GM12875 (cell line): ENCODE measurements around the gene GOLGA1.

ENCODE experiments used
- H3K4me3 ChIP-seq: one replicate; pipeline ENCODE4 v1.5.1; 2011; ENCODE audit warnings: low read depth, low read length, control low read depth
- CTCF ChIP-seq: IDR thresholded peaks from 2 replicates; pipeline ENCODE4 v1.5.1; 2011; ENCODE audit warnings: low read depth, mild to moderate bottlenecking, control low read depth, inconsistent platforms, low read length, moderate library complexity, borderline replicate concordance; ENCODE audit not compliant: insufficient read depth

Gene GOLGA1

GRCh38 chr9:124894035-124894740 is 46.7 kb downstream of the GOLGA1 start:
- TF ChIP-seq CTCF, result no peak
- no peak overlapping the region for H3K4me3 ChIP-seq

- H3K4me3 ChIP-seq, result no peak overlapping the region
- no peak for TF ChIP-seq CTCF
These were observed 50.7 kb downstream of the GOLGA1 start for GRCh38 chr9:124890179-124890578.

- H3K4me3 ChIP-seq, result no peak overlapping the region
- TF ChIP-seq CTCF, result no peak
These were observed 51.9 kb downstream of the GOLGA1 start for GRCh38 chr9:124889006-124889405.

- TF ChIP-seq CTCF, result no peak
- H3K4me3 ChIP-seq, result no peak overlapping the region
These were observed 53.1 kb downstream of the GOLGA1 start for GRCh38 chr9:124887832-124888231.

- no peak overlapping the region for H3K4me3 ChIP-seq
- no peak for TF ChIP-seq CTCF
These were observed 53.9 kb downstream of the GOLGA1 start for GRCh38 chr9:124886866-124887492.

GRCh38 chr9:124886461-124886860 is 54.4 kb downstream of the GOLGA1 start:
- no peak overlapping the region for H3K4me3 ChIP-seq
- no peak for TF ChIP-seq CTCF

- no peak for TF ChIP-seq CTCF
- no peak overlapping the region for H3K4me3 ChIP-seq
These were observed 55.3 kb downstream of the GOLGA1 start for GRCh38 chr9:124885551-124885950.
